ENCODE data around the gene FGF2.

Gene FGF2

GRCh38 chr4:122822466-122822865 is 4.2 kb upstream of the FGF2 start:
- TF ChIP-seq CTCF (conservative IDR thresholded peaks at IDR 0.05; ENCODE audit: low read depth, low read length) = no peak
- no peak overlapping the region for H3K27ac ChIP-seq
- no peaks in the 10 kb centered on the region for H3K36me3 ChIP-seq (ENCODE audit: insufficient read depth)
- H3K4me3 ChIP-seq (IDR thresholded peaks at IDR 0.05; ENCODE audit: insufficient read depth, low read depth, low read length) = no peak overlapping the region
- no peak overlapping the region for H2AFZ ChIP-seq (ENCODE audit: low read depth)
- no peaks in the 10 kb centered on the region for H3K27me3 ChIP-seq (ENCODE audit: insufficient read depth, low read depth)
- no peak overlapping the region for H3K4me2 ChIP-seq
- H3K4me1 ChIP-seq (ENCODE audit: low read depth, poor library complexity, severe bottlenecking) = peaks cover 3% of the 10 kb centered on the region
- H4K20me1 ChIP-seq (ENCODE audit: insufficient read depth) = no peaks in the 10 kb centered on the region
- H3K9ac ChIP-seq = no peak overlapping the region
- H3K79me2 ChIP-seq (ENCODE audit: insufficient read depth, low read depth) = no peaks in the 10 kb centered on the region

- Histone ChIP-seq H3K4me1 (ENCODE audit: low read depth, poor library complexity, severe bottlenecking) (peaks cover 5% of the 10 kb centered on the region), H3K4me3 (IDR thresholded peaks at IDR 0.05; ENCODE audit: insufficient read depth, low read depth, low read length) (no peak overlapping the region), H4K20me1 (ENCODE audit: insufficient read depth) (no peaks in the 10 kb centered on the region), H3K27me3 (ENCODE audit: insufficient read depth, low read depth) (no peaks in the 10 kb centered on the region), H3K27ac (no peak overlapping the region), H3K9ac (no peak overlapping the region), H3K4me2 (no peak overlapping the region), H3K36me3 (ENCODE audit: insufficient read depth) (no peaks in the 10 kb centered on the region), H3K79me2 (ENCODE audit: insufficient read depth, low read depth) (peaks cover 2% of the 10 kb centered on the region; the same call in 1 of the 2 replicates), H2AFZ (ENCODE audit: low read depth) (no peak overlapping the region)
- no peak for TF ChIP-seq CTCF (conservative IDR thresholded peaks at IDR 0.05; ENCODE audit: low read depth, low read length)
Observed at GRCh38 chr4:122823476-122823875, 3.2 kb upstream of the FGF2 start.

- Histone ChIP-seq H4K20me1 (ENCODE audit: insufficient read depth) (no peaks in the 10 kb centered on the region), H3K4me3 (IDR thresholded peaks at IDR 0.05; ENCODE audit: insufficient read depth, low read depth, low read length) (no peak overlapping the region), H3K27me3 (ENCODE audit: insufficient read depth, low read depth) (no peaks in the 10 kb centered on the region), H3K27ac (no peak overlapping the region), H3K36me3 (ENCODE audit: insufficient read depth) (no peaks in the 10 kb centered on the region), H3K4me2 (no peak overlapping the region), H2AFZ (ENCODE audit: low read depth) (no peak overlapping the region), H3K79me2 (ENCODE audit: insufficient read depth, low read depth) (peaks cover 12% of the 10 kb centered on the region; the same call in 1 of the 2 replicates), H3K4me1 (ENCODE audit: low read depth, poor library complexity, severe bottlenecking) (peaks cover 16% of the 10 kb centered on the region), H3K9ac (no peak overlapping the region)
- no peak for TF ChIP-seq CTCF (conservative IDR thresholded peaks at IDR 0.05; ENCODE audit: low read depth, low read length)
Observed at GRCh38 chr4:122824616-122825015, 2.0 kb upstream of the FGF2 start.

DNA sequence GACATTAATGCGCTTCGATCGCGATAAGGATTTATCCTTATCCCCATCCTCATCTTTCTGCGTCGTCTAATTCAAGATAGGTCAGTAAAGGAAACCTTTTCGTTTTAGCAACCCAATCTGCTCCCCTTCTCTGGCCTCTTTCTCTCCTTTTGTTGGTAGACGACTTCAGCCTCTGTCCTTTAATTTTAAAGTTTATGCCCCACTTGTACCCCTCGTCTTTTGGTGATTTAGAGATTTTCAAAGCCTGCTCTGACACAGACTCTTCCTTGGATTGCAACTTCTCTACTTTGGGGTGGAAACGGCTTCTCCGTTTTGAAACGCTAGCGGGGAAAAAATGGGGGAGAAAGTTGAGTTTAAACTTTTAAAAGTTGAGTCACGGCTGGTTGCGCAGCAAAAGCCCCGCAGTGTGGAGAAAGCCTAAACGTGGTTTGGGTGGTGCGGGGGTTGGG is 528 bp upstream of the FGF2 start:
- no peak overlapping the region for H3K4me3 ChIP-seq (IDR thresholded peaks at IDR 0.05; ENCODE audit: insufficient read depth, low read depth, low read length)
- no peak overlapping the region; the same call in 1 of the 2 replicates for H3K9ac ChIP-seq
- no peak for TF ChIP-seq CTCF (conservative IDR thresholded peaks at IDR 0.05; ENCODE audit: low read depth, low read length)
- peak overlapping the region; percentile 38; the same call in 1 of the 2 replicates for H2AFZ ChIP-seq (ENCODE audit: low read depth)
- H4K20me1 ChIP-seq (ENCODE audit: insufficient read depth) = no peaks in the 10 kb centered on the region
- no peaks in the 10 kb centered on the region for H3K27me3 ChIP-seq (ENCODE audit: insufficient read depth, low read depth)
- no peaks in the 10 kb centered on the region for H3K36me3 ChIP-seq (ENCODE audit: insufficient read depth)
- peaks cover 26% of the 10 kb centered on the region for H3K4me1 ChIP-seq (ENCODE audit: low read depth, poor library complexity, severe bottlenecking)
- peak overlapping the region; percentile 44; the same call in 1 of the 2 replicates for H3K4me2 ChIP-seq
- H3K79me2 ChIP-seq (ENCODE audit: insufficient read depth, low read depth) = peaks cover 22% of the 10 kb centered on the region; the same call in 1 of the 2 replicates
- no peak overlapping the region for H3K27ac ChIP-seq
